PC-9 (cell line): ENCODE data around the gene KLRC3. TPM values are rescaled to one million over a fixed set of nuclear protein-coding genes. Genes with fewer than 3 reads are reported as not detected.
"Not testable (repeated sequence)": the region's sequence is repeated elsewhere in the genome, so short reads cannot be mapped to it uniquely, and the experiment has no call there.

ENCODE experiments used
- BruUV-seq: library from RNA; stranded (reverse); fragments of 400-500 nt; replicated peaks from 2 replicates; lab custom pipeline; 2021; lab: Mats Ljungman, UMichigan
- CTCF ChIA-PET: fragments of 300-600 bp; sonication (Branson Sonifier 250); formaldehyde crosslinking; loops from one replicate; lab custom pipeline; 2022; ENCODE audit warnings: antibody characterized with exemption; lab: Charles Lee
- POLR2A ChIA-PET: fragments of 300-600 bp; sonication (Branson Sonifier 250); formaldehyde crosslinking; loops from one replicate; lab custom pipeline; 2022; ENCODE audit warnings: antibody characterized with exemption; ENCODE audit not compliant: unreplicated experiment; lab: Charles Lee
- DNase-seq, 2 experiments: peaks; one replicate each; pipeline versions ENCODE4 v3.0.0 to v3.0.0-alpha.2; 2015 to 2022; ENCODE audit warnings: mixed read lengths in 1 of 2
- H2AFZ ChIP-seq: fragments of 200-600 bp; sonication (generic); 2 replicates; pipeline ENCODE4 v1.8.1; 2017; ENCODE audit warnings: antibody characterized with exemption
- H3F3A ChIP-seq: fragments of 200-600 bp; sonication (generic); 2 replicates; pipeline ENCODE4 v1.8.1; 2017; ENCODE audit warnings: antibody characterized with exemption, mild to moderate bottlenecking, low read depth; ENCODE audit not compliant: insufficient read depth
- H3K27ac ChIP-seq: fragments of 200-600 bp; sonication (generic); 2 replicates; pipeline ENCODE4 v1.6.1; 2016; ENCODE audit warnings: mixed run types
- H3K27me3 ChIP-seq: fragments of 200-600 bp; sonication (generic); 2 replicates; pipeline ENCODE4 v1.6.1; 2016; ENCODE audit warnings: low read depth, mixed run types; ENCODE audit not compliant: insufficient read depth
- H3K36me3 ChIP-seq: fragments of 200-600 bp; sonication (generic); 2 replicates; pipeline ENCODE4 v1.6.1; 2016; ENCODE audit warnings: low read depth, mixed run types
- H3K4me1 ChIP-seq: fragments of 200-600 bp; sonication (generic); replicated peaks from 2 replicates; pipeline ENCODE4 v1.6.1; 2016; ENCODE audit warnings: mixed run types; ENCODE audit not compliant: insufficient read depth
- H3K4me2 ChIP-seq: fragments of 200-600 bp; sonication (generic); 2 replicates; pipeline ENCODE4 v1.6.1; 2017; ENCODE audit warnings: mixed run types
- H3K4me3 ChIP-seq: fragments of 200-600 bp; sonication (generic); 2 replicates; pipeline ENCODE4 v1.6.1; 2016; ENCODE audit warnings: mixed run types
- H3K79me2 ChIP-seq: fragments of 200-600 bp; sonication (generic); 2 replicates; pipeline ENCODE4 v1.6.1; 2017; ENCODE audit warnings: low read depth, mixed run types
- H3K9me2 ChIP-seq: fragments of 200-600 bp; sonication (generic); 2 replicates; pipeline ENCODE4 v1.8.1; 2017; ENCODE audit warnings: mild to moderate bottlenecking; ENCODE audit not compliant: insufficient read depth
- H3K9me3 ChIP-seq: fragments of 200-600 bp; sonication (generic); 2 replicates; pipeline ENCODE4 v1.8.1; 2016; ENCODE audit warnings: low read depth; ENCODE audit not compliant: insufficient read depth
- H4K20me1 ChIP-seq: fragments of 200-600 bp; sonication (generic); 2 replicates; pipeline ENCODE4 v1.8.1; 2017; ENCODE audit not compliant: insufficient read depth
- EZH2 ChIP-seq: fragments of 200-600 bp; sonication (generic); IDR thresholded peaks from 2 replicates; pipeline ENCODE4 v1.8.0; 2017; ENCODE audit warnings: antibody characterized with exemption, low read depth
- intact Hi-C: fragments of 100-400 bp; cut with micrococcal nuclease; formaldehyde crosslinking; loops from one replicate; pipeline ENCODE4 v1.10.0; 2022; ENCODE audit not compliant: unreplicated experiment
- total RNA-seq: library from RNA; stranded (reverse); gene quantifications from 2 replicates; pipeline ENCODE4 v1.2.3, GENCODE V29; 2021
- TF ChIP-seq, protein P1 (sequence below): fragments of 200-600 bp; sonication (generic); conservative IDR thresholded peaks from 2 replicates; pipeline ENCODE4 v1.6.1; 2017; ENCODE audit warnings: mixed run types, antibody characterized with exemption, mild to moderate bottlenecking, moderate library complexity

The KLRC3 gene
- total RNA-seq, 1 experiment from 2014 or later: not detected

DNA sequence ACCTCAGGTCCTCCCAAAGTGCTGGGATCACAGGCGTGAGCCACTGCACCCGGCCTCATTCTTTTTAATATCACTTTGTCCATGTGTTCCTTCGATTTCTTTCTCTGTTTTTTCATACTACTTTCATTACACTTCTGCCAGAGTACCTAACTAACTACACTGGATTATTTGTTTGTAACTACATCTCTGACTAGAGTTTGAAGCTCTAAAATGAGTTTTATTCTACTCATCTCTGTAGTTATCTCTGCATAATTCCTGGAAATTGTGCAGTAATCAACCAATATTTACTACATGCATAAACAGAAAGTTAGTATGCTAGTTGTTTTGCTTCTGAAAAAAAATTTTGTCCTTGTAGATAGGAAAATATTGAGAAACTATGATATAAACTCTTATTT is 45.8 kb downstream of the KLRC3 start:
- no peak overlapping the region for H3K4me3 ChIP-seq
- no peaks in the 10 kb centered on the region for H3K9me3 ChIP-seq
- POLR2A ChIA-PET: no interaction called here
- intact Hi-C loops: no loop called here
- no TSS peak for BruUV-seq
- TF ChIP-seq, protein P1, sequence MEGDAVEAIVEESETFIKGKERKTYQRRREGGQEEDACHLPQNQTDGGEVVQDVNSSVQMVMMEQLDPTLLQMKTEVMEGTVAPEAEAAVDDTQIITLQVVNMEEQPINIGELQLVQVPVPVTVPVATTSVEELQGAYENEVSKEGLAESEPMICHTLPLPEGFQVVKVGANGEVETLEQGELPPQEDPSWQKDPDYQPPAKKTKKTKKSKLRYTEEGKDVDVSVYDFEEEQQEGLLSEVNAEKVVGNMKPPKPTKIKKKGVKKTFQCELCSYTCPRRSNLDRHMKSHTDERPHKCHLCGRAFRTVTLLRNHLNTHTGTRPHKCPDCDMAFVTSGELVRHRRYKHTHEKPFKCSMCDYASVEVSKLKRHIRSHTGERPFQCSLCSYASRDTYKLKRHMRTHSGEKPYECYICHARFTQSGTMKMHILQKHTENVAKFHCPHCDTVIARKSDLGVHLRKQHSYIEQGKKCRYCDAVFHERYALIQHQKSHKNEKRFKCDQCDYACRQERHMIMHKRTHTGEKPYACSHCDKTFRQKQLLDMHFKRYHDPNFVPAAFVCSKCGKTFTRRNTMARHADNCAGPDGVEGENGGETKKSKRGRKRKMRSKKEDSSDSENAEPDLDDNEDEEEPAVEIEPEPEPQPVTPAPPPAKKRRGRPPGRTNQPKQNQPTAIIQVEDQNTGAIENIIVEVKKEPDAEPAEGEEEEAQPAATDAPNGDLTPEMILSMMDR: no peak
- no peak for TF ChIP-seq EZH2
- H3F3A ChIP-seq: no peaks in the 10 kb centered on the region
- H3K36me3 ChIP-seq: no peaks in the 10 kb centered on the region
- H3K4me1 ChIP-seq: no peaks in the 10 kb centered on the region
- no peak overlapping the region for H3K4me2 ChIP-seq
- H3K79me2 ChIP-seq: no peaks in the 10 kb centered on the region
- no peaks in the 10 kb centered on the region for H4K20me1 ChIP-seq
- DNase-seq: no peak
- no peak overlapping the region for H2AFZ ChIP-seq
- CTCF ChIA-PET: no interaction called here
- H3K9me2 ChIP-seq: 0 out of 2 replicates have a peak, but pooled peaks cover 8% of the 10 kb centered on the region
- no peak overlapping the region for H3K27ac ChIP-seq
- no peaks in the 10 kb centered on the region for H3K27me3 ChIP-seq

DNA sequence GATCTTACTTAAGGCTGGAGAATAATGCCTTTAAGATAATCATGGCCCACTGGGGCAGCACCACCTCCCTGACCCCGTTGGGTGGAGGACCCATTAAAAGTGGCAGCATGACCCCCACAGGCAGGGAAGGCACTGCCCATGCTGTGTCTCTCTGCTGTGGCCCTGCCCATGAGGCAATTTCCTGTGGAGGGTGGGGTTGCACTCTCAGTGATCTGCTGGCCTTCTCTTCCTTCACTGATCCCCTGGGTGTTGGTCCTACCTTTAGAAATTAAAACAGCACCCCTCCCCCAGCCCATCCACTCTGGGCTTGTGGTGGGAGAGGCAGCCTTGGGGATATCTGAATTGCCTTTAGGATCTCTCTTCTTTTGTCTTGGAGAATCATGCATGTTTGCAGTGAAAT is 47.8 kb downstream of the KLRC3 start:
- Histone ChIP-seq H3K9me2 (0 out of 2 replicates have a peak, but pooled peaks cover 4% of the 10 kb centered on the region), H3K4me1 (no peaks in the 10 kb centered on the region), H3F3A (no peaks in the 10 kb centered on the region), H4K20me1 (no peaks in the 10 kb centered on the region), H3K9me3 (no peaks in the 10 kb centered on the region), H2AFZ (no peak overlapping the region), H3K4me2 (no peak overlapping the region), H3K4me3 (no peak overlapping the region), H3K79me2 (no peaks in the 10 kb centered on the region), H3K36me3 (no peaks in the 10 kb centered on the region), H3K27me3 (no peaks in the 10 kb centered on the region), H3K27ac (no peak overlapping the region)
- DNase-seq: no peak
- ChIA-PET CTCF (no interaction called here), POLR2A (no interaction called here)
- no TSS peak for BruUV-seq
- intact Hi-C loops: no loop called here
- TF ChIP-seq EZH2: no peak
- TF ChIP-seq, protein P1: no peak

GRCh38 chr12:10371893-10372535 is 48.4 kb downstream of the KLRC3 start:
- H3K27ac ChIP-seq, H3F3A ChIP-seq, H3K79me2 ChIP-seq, BruUV-seq, H3K4me1 ChIP-seq, H3K36me3 ChIP-seq, DNase-seq, H3K4me3 ChIP-seq, CTCF ChIA-PET, H4K20me1 ChIP-seq, H3K27me3 ChIP-seq, H3K9me2 ChIP-seq, POLR2A ChIA-PET, H3K4me2 ChIP-seq, intact Hi-C loops, H3K9me3 ChIP-seq, H2AFZ ChIP-seq: not testable (repeated sequence)
